SK-N-SH treated with all-trans-retinoic acid at 6 μM for 48 hours (cell line): ENCODE data around the gene SMARCD3.

Experiments
- ATAC-seq: fragments of 200-7000 bp; cut with Tn5 transposase; 3 replicates; pipeline ENCODE4 v1.9.1; 2020; ENCODE audit warnings: mild to moderate bottlenecking, moderate library complexity
- ARNTL ChIP-seq: fragments of 450-650 bp; formaldehyde crosslinking; IDR thresholded peaks from 2 replicates; pipeline ENCODE4 v1.5.0; 2020; ENCODE audit warnings: low read depth, mild to moderate bottlenecking, moderate library complexity, borderline replicate concordance
- BACH2 ChIP-seq: fragments of 250-450 bp; sonication (Bioruptor Pico); IDR thresholded peaks from 2 replicates; pipeline ENCODE4 v1.9.0; 2021; ENCODE audit warnings: mild to moderate bottlenecking, borderline replicate concordance
- CSDC2 ChIP-seq: fragments of 250-450 bp; sonication (Bioruptor Pico); IDR thresholded peaks from 2 replicates; pipeline ENCODE4 v1.5.0; 2020; ENCODE audit warnings: mild to moderate bottlenecking, moderate library complexity
- CSRNP3 ChIP-seq: fragments of 250-450 bp; sonication (Bioruptor Pico); IDR thresholded peaks from 2 replicates; pipeline ENCODE4 v1.5.1; 2021; ENCODE audit warnings: mild to moderate bottlenecking, moderate library complexity
- GLIS3 ChIP-seq: fragments of 250-450 bp; sonication (Bioruptor Pico); IDR thresholded peaks from 2 replicates; pipeline ENCODE4 v1.5.0; 2020; ENCODE audit warnings: mild to moderate bottlenecking, moderate library complexity
- ISL1 ChIP-seq: fragments of 250-450 bp; sonication (Bioruptor Pico); IDR thresholded peaks from 2 replicates; pipeline ENCODE4 v2.1.2; 2022; ENCODE audit warnings: mild to moderate bottlenecking, moderate library complexity
- OSR1 ChIP-seq: fragments of 250-450 bp; sonication (Bioruptor Pico); IDR thresholded peaks from 2 replicates; pipeline ENCODE4 v1.8.0; 2022; ENCODE audit warnings: moderate library complexity, mild to moderate bottlenecking, inconsistent platforms
- PATZ1 ChIP-seq: fragments of 250-450 bp; sonication (Bioruptor Pico); IDR thresholded peaks from 2 replicates; pipeline ENCODE4 v1.8.0; 2020; ENCODE audit warnings: mild to moderate bottlenecking, moderate library complexity, borderline replicate concordance
- PPARA ChIP-seq: fragments of 250-450 bp; sonication (Bioruptor Pico); IDR thresholded peaks from 2 replicates; pipeline ENCODE4 v1.5.0; 2020; ENCODE audit warnings: mild to moderate bottlenecking, borderline replicate concordance
- RARB ChIP-seq: fragments of 250-450 bp; sonication (Bioruptor Pico); IDR thresholded peaks from 2 replicates; pipeline ENCODE4 v1.8.0; 2021; ENCODE audit warnings: mild to moderate bottlenecking, moderate library complexity
- SNAI2 ChIP-seq: fragments of 250-450 bp; sonication (Bioruptor Pico); IDR thresholded peaks from 2 replicates; pipeline ENCODE4 v1.5.0; 2020; ENCODE audit warnings: mild to moderate bottlenecking, moderate library complexity
- TCF4 ChIP-seq: fragments of 250-450 bp; sonication (Bioruptor Pico); IDR thresholded peaks from 2 replicates; pipeline ENCODE4 v1.8.0; 2021; ENCODE audit warnings: mild to moderate bottlenecking, moderate library complexity, borderline replicate concordance
- TSHZ2 ChIP-seq: fragments of 250-450 bp; sonication (Bioruptor Pico); IDR thresholded peaks from 2 replicates; pipeline ENCODE4 v1.5.0; 2020; ENCODE audit warnings: mild to moderate bottlenecking, moderate library complexity
- ZC3H10 ChIP-seq: fragments of 250-450 bp; sonication (Bioruptor Pico); IDR thresholded peaks from 2 replicates; pipeline ENCODE4 v1.5.1; 2021; ENCODE audit warnings: mild to moderate bottlenecking, moderate library complexity
- ZFP3 ChIP-seq: fragments of 250-450 bp; sonication (Bioruptor Pico); IDR thresholded peaks from 2 replicates; pipeline ENCODE4 v1.5.0; 2020; ENCODE audit warnings: mild to moderate bottlenecking, moderate library complexity
- ZFP30 ChIP-seq: fragments of 450-650 bp; formaldehyde crosslinking; IDR thresholded peaks from 2 replicates; pipeline ENCODE4 v1.5.0; 2022; ENCODE audit warnings: mild to moderate bottlenecking, moderate library complexity
- ZNF70 ChIP-seq: fragments of 450-650 bp; formaldehyde crosslinking; IDR thresholded peaks from 2 replicates; pipeline ENCODE4 v1.5.0; 2020; ENCODE audit warnings: mild to moderate bottlenecking, moderate library complexity

The SMARCD3 gene

GRCh38 chr7:151236406-151236805 is 12.1 kb downstream of the SMARCD3 start:
- no peak for TF ChIP-seq PATZ1 (CRISPR knock-in tag)
- no peak for ATAC-seq

GRCh38 chr7:151235091-151235787 is 13.3 kb downstream of the SMARCD3 start:
- TF ChIP-seq ZNF70 (no peak), RARB (CRISPR knock-in tag) (no peak), GLIS3 (CRISPR knock-in tag) (no peak), ZFP30 (CRISPR knock-in tag) (no peak), TCF4 (CRISPR knock-in tag) (no peak)
- ATAC-seq: no peak

- no peak for ATAC-seq
- TF ChIP-seq RARB (CRISPR knock-in tag) (no peak), SNAI2 (no peak), ZFP30 (CRISPR knock-in tag) (no peak), ZNF70 (no peak), OSR1 (no peak), ISL1 (no peak), PATZ1 (CRISPR knock-in tag) (no peak), ZC3H10 (CRISPR knock-in tag) (no peak), CSDC2 (CRISPR knock-in tag) (no peak), ARNTL (CRISPR knock-in tag) (no peak), CSRNP3 (CRISPR knock-in tag) (no peak), BACH2 (CRISPR knock-in tag) (no peak), TCF4 (CRISPR knock-in tag) (no peak), ZFP3 (CRISPR knock-in tag) (no peak), PPARA (CRISPR knock-in tag) (no peak)
Measured at GRCh38 chr7:151233804-151234203, 14.7 kb downstream of the SMARCD3 start.

- ATAC-seq: peak; percentile 90
- no peak for TF ChIP-seq PPARA (CRISPR knock-in tag)
- TF ChIP-seq TSHZ2 (CRISPR knock-in tag): no peak
- TF ChIP-seq ZFP30 (CRISPR knock-in tag): no peak
Measured at GRCh38 chr7:151232917-151233701, 15.4 kb downstream of the SMARCD3 start.
